GM19025 (cell line): ENCODE data around the gene PPP6R2.
"Not testable (repeated sequence)": the region's sequence is repeated elsewhere in the genome, so short reads cannot be mapped to it uniquely, and the experiment has no call there.

Experiments
- ATAC-seq: cut with Tn5 transposase; IDR thresholded peaks from one replicate; pipeline ENCODE4 v1.9.1; 2021; ENCODE audit warnings: mild to moderate bottlenecking, low read depth, moderate library complexity; ENCODE audit not compliant: unreplicated experiment

The PPP6R2 gene

DNA sequence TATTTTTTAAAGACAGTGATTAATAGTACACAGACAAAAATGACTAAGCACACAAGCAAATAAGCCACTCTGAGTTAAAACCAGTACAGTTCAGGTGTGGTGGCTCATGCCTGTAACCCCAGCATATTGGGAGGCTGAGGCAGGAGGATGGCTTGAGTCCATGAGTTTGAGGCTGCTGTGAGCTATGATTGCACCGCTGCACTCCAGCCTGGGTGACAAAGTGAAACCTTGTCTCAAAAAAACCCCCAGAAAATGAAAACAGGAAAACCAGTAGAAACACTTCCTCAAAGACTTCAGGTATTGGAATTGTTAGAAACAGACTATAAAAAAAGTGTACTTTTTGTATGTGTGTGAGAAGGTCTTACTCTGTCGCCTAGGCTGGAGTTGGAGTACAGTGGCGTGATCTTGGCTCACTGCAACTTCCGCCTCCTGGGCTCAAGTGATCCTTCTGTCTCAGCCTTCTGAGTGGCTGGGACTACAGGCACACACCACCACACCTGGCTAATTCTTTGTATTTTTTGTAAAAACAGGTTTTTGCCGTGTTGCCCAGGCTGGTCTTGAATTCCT, 33.0 kb downstream of the PPP6R2 start:
- no peak for ATAC-seq

GRCh38 chr22:50381021-50381555, 38.0 kb downstream of the PPP6R2 start:
- ATAC-seq: not testable (repeated sequence)

DNA sequence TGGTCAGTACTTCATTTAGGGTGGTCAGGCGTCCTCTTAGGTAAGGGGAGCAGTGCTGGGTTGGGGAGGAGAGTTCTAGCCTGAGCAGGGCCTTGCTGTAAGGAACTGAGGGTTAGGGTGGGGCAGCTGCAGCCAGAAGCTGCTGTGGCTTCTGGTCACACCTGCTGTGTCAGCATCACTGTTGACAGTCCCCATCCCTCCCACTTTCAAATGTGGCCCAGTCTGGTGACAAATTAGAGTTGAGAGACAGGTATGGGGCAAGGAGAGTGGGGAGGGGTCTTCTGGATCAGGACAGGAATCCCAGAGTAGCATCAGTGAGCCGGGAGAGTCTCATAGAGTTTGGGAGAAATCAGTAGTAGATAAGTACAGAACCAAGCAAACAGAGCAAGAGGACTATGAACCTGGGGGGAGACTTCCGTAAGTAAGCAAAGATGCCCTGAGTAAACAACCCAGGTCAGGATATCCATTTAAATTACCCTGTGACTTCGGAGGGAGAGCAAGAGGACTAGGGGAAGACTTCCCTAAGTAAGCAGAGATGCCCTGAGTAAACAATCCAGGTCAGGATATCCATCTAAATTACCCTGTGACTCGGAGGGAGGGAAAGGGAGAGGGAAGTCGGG, 53.7 kb downstream of the PPP6R2 start:
- ATAC-seq: no peak

DNA sequence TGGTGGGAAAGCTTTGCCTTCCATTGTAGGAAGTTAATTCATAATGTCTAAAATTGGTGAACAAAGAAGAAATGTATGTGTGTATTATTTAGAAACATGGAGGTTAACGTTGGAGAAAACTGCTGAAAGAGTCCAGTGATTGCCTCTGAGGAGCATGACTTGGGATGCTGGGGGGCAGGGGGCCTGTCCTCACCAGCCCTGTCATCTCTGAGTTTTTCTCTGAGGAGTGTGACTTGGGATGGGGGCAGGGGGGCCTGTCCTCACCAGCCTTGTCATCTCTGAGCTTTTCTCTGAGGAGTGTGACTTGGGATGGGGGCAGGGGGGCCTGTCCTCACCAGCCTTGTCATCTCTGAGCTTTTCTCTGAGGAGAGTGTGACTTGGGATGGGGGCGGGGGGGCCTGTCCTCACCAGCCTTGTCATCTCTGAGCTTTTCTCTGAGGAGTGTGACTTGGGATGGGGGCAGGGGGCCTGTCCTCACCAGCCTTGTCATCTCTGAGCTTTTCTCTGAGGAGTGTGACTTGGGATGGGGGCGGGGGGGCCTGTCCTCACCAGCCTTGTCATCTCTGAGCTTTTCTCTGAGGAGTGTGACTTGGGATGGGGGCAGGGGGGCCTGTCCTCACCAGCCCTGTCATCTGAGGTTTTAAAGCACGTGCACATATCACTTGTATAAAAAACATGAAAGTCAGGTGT, 54.4 kb downstream of the PPP6R2 start:
- ATAC-seq: not testable (repeated sequence)

DNA sequence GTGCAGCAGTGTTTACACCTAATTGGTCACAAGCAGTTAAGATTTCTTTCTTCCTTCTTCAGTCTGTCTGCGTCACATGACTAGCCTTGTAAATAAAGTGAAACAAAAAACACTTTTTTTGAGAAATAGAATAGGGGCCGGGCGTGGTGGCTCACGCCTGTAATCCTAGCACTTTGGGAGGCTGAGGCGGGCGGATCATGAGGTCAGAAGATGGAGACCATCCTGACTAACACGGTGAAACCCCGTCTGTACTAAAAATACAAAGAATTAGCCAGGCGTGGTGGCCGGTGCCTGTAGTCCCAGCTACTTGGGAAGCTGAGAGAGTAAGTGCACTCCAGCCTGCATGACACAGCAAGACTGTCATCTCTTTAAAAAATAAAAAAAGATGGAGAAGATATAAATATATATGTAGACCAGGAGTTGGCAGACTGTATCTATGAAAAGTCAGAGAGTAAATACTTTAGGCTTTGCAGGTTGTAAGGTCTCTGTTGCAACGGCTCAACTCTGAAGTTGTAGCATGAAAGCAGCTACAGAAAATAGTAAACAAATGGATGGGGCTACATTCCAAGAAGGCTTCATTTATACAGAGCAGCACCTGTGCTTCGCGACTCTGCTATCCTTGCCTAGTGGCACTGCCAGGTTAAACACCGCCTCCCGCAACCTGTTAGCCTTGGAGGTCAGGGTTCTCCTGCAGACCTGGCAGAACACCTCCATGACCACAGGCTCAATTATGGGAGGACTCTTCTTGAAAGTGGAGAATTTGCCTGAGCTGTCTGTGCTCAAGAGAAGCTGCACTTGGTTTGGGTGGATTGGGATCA, 55.9 kb downstream of the PPP6R2 start:
- no peak for ATAC-seq

DNA sequence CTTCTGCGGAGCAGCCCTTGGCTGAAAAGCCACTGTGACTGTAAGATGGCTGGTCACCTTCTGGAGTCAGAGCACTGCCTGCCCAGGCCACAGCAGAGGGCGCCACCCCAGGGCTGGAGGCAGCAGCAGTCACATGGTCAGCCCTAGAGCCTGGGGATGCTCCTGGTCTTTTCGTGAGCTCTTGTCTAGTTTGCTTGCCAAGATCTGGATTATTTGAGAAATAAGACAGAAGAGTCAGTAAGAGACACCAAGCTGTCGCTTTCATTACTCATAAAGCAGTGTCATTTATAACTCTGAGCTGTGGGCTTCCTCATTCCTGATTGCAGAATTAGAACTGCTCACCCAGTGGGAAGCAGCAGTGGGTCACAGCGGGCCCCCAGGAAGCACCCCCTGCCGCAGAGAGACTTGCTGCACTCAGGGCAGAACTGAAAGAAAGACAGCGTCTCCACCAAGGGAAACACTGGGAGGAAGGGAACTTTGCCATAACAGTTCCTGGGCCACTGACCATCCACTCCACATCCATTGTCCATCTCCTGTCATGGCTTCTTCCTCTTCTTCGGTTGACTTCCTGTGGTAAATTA, 56.7 kb downstream of the PPP6R2 start:
- ATAC-seq: no peak

DNA sequence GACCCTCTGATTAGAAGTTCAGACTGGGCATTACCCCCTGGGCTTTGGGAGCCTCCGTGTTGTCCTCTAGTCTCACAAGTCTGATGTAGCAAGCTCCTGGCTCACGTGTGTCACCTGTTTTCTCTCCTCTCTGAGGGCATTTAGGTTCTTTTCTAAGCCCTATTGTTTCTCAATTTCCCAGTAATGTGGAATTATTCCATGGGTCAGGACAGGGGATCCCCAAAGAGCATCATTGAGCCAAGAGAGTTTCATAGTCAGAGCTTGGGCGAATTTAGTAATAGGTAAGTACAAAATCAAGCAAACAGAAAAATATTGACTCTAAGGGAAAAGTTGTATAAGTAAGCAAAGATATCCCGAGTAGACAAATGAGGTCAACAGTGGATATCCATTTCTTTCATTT, 57.3 kb downstream of the PPP6R2 start:
- no peak for ATAC-seq

- ATAC-seq: no peak
Observed at GRCh38 chr22:50400931-50401330, 57.8 kb downstream of the PPP6R2 start.

GRCh38 chr22:50401907-50402306, 58.8 kb downstream of the PPP6R2 start:
- no peak for ATAC-seq

DNA sequence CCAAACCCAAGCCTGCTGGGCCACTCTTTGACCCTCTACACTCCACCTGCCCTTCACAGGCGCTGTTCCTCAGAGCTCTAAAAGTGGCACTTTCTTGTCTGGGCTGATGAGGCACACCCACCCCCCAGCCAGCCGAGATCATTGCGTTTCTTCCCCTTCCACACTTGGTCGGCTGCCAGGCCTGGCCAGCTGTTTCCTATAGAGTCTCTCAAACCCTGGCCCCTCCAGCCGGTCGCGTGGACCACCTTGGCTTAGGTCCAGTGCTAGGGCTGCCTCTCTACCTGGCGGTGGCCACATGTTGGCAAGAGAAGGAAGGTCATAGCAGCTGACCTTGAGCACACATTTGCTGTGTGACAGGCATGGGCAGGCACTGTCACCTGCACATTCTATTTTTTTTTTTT, 60.6 kb downstream of the PPP6R2 start:
- no peak for ATAC-seq

DNA sequence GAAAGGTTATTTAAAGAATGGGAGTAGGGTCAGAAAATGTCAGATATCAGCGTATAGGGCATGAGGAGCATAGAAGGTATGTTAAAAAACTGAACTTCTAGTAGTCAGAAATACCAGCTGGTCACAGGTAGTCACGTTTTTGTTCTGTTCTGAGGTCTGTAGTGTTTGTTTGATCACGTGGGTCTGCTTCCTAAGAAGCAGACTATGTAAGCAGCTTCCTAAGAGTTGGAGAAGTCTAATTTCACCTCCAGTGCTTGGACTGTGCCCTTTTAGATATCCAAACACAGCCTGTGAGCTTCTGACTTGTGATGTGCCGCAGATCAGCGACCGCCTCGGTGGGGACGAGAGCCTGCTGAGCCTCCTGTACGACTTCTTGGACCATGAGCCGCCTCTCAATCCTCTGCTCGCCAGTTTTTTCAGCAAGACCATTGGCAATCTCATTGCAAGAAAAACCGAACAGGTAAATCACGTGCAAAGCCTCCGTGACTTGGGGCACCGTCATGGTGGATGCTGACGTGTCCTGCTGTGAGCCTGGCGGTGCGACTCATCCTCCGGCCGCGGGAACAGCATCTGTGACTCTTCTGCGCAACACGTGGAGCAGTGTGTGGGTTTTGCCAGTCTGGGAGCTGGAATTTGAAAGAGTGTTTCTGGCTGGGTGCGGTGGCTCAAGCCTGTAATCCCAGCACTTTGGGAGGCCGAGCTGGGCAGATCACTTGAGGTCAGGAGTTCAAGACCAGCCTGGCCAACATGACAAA, 63.5 kb downstream of the PPP6R2 start:
- no peak for ATAC-seq

DNA sequence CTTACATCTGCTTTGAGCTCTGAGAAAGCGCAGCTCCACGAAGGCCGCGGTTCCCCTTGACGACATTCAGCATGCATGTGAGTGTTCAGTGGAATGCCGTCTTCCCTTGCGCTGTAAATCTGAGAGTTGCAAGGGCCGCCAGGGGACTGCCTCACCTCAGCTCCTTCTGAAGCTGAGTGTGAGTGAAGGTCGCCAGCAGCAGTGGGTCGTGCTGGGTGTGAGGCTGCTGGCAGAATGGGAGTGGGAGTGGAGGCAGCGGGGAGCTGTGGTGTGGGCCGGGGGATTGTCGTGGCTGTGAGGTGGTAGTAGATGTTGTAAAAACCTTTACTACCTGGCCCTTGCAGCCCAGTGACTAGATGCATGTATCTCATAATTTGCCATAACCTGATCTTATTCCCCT, 65.2 kb downstream of the PPP6R2 start:
- no peak for ATAC-seq

DNA sequence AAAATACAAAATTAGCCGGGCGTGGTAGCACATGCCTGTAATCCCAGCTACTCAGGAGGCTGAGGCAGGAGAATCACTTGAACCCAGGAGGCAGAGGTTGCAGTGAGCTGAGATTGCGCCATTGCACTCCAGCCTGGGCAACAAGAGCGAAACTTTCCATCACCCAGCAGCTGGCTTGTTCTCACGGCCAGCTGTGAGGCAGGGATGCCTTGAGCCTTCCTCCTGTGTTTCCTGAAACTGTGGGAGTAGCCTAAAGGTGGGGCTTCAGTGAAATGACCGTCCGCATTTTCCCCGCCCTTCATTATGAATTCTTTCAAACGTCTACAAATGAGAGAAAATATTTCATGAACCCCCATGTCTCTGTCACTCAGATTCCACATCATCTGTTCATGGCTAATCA, 65.8 kb downstream of the PPP6R2 start:
- not testable (repeated sequence) for ATAC-seq

DNA sequence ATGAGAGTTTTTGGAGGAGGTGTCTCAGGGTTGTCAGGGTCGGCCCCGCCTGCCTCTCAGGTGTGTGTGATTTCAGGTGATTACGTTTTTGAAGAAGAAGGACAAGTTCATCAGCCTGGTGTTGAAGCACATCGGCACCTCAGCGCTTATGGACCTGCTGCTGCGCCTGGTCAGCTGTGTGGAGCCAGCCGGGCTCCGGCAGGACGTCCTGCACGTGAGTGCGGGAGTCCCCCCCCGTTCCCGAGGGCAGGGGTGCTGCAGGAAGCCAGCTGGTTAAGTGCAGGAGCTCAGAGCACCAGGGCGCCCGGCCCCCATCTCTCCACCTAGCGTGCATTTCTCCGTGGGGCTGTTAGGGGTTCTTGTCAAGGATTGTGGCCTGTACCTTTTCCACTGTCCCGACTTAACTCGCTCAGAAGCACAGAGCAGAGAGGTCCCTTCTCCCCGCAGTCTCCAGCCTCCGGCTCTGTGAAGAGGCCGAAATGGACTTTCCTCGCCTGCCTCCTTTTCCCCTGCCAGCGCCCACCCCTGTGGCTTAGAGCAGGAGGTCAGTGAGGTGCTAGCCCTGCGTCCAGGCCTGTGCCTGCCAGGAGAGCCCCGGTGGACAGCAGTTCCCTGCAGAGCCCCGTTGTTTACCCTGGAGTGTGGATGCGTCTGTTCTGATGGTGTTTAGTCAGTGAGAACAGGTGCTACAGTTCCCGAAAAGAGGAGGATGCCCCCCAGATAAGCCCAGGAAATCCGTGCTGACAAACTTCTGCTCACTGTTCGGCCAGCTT, 71.5 kb downstream of the PPP6R2 start:
- ATAC-seq: no peak

DNA sequence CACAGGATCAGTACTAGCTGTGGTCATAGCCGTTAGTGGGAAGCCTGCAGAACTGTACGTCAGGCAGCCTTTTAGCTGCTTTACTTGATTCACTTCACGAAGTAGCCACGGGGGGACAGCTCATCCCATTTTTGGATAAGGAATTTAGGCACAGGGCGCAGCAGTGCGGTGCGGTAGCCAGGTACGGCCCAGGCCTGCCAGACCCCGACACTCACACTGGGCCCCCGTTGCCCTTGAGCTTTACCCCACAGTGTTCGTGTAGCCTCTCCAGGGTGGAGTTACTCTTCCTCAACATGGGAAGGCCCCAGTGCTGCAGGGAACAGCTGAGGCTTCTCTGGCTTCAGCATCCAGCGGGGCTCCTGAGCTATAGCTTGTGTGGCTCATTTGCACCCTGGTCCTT, 72.3 kb downstream of the PPP6R2 start:
- no peak for ATAC-seq

DNA sequence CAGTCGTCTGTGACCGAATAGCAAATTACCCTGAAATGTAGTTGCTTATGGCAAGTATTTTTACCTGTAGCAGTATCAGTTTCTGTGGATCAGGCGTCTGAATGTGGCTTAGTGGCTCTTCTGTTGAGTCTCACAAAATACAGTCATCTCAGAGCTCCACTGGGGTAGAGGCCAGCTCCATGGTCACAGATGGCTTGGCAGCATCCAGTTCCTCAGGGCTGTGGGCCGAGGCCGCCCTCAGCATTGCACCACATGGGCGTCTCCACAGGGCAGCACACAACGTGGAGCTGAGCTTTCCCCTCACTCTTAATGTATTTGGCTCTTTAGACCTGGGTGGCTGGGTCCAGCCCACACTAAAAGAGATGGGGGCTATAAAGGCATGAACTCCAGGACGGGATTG, 73.9 kb downstream of the PPP6R2 start:
- no peak for ATAC-seq

GRCh38 chr22:50417411-50418210, 74.5 kb downstream of the PPP6R2 start:
- ATAC-seq: no peak

DNA sequence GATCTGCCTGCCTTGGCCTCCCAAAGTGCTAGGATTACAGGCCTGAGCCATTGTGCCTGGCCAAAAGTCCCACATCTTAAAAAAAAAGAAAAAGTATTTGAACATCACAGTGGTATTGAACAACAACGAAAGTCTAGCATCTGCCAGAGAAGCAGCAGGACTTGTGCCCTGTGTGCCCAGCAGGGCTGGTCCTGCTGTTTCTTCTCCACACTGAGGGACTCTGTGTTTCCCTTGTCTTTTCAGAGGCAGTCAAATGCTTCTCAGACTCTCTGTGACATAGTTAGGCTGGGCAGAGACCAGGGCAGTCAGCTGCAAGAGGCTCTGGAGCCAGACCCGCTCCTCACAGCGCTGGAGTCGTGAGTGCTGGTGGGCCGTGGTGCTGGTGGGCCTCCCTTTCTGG, 75.5 kb downstream of the PPP6R2 start:
- ATAC-seq: no peak
